Gastrocnemius medialis (tissue), 4 donors: ENCODE results near the gene IFT27.

Source experiments
- POLR2A ChIP-seq, 2 donors: fragments of 450-650 bp; IDR thresholded peaks; one replicate each; pipeline ENCODE4 v1.6.1; 2017; ENCODE audit warnings: antibody characterized with exemption in 2 of 2, mild to moderate bottlenecking in 2 of 2, moderate library complexity in 2 of 2
- TF ChIP-seq, protein P1 (sequence below), 5 experiments: fragments of 450-650 bp in 3 of 5; fragments of 200-600 bp in 2 of 5; sonication (generic) in 2 of 5; IDR thresholded peaks in 4 of 5; conservative IDR thresholded peaks in 1 of 5; 1 replicate in 4 of 5; 2 replicates in 1 of 5; pipeline ENCODE4 v1.5.1; 2016 to 2019; ENCODE audit warnings: antibody characterized with exemption in 5 of 5, mild to moderate bottlenecking in 3 of 5, moderate library complexity in 3 of 5

DNA sequence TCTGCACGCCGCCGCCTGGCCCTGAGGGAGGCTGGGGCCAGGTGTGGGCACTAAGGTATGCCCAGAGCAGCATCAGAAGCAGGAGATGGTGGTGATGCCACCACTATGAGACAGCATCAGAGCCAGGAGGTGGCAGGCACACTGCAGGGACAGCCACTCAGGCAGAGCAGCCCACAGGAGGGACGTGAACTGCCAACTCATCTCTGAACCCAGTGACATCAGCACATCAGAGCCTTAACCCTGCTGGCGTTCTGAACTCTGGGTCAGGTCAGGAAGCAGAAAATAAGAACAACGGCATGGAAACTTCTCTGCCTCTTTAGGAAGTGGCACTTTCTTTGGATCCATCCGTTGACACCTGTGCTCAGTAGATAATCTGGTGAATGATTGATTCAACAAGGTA lies 14.7 kb upstream of the IFT27 start:
- no peak for TF ChIP-seq POLR2A (IDR thresholded peaks at IDR 0.05)
- TF ChIP-seq, protein P1, sequence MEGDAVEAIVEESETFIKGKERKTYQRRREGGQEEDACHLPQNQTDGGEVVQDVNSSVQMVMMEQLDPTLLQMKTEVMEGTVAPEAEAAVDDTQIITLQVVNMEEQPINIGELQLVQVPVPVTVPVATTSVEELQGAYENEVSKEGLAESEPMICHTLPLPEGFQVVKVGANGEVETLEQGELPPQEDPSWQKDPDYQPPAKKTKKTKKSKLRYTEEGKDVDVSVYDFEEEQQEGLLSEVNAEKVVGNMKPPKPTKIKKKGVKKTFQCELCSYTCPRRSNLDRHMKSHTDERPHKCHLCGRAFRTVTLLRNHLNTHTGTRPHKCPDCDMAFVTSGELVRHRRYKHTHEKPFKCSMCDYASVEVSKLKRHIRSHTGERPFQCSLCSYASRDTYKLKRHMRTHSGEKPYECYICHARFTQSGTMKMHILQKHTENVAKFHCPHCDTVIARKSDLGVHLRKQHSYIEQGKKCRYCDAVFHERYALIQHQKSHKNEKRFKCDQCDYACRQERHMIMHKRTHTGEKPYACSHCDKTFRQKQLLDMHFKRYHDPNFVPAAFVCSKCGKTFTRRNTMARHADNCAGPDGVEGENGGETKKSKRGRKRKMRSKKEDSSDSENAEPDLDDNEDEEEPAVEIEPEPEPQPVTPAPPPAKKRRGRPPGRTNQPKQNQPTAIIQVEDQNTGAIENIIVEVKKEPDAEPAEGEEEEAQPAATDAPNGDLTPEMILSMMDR (IDR thresholded peaks at IDR 0.05 in 4 of 5, conservative IDR thresholded peaks at IDR 0.05 in 1 of 5), result no peak
